ENCODE measurements around the gene ADK. TPM values are rescaled to one million over a fixed set of nuclear protein-coding genes. Genes with fewer than 3 reads are reported as not detected.

The ADK gene
- total RNA-seq, 4 donors from 2014 or later = 15.3 to 23.3 (median 20.8) TPM

DNA sequence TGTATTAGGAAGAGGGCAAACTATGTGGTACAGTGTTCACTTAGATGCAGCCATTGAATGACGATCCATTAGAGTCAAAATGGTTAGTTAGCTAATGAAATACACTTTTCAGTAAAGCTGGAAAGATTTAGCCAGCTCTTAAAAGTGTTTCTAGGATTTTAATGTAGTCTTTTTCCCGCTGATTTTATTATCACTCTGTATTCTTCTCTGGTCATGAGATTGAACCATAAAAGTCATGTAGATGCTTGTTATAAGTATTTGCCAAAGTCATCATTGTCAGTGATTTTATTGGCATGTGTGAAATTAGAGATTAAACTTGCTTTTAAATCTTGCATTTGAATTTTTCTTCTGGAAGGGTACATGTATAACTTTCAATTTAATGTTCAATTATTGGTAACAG is 93.8 kb downstream of the ADK start:
- WGBS, 2 donors (ENCODE audit: low coverage in 1 of 2) = 87 to 88% methylated on average over 2 of the region's 2 CpGs
- Histone ChIP-seq H3K27me3 (no peaks in the 10 kb centered on the region), H3K27ac (no peak overlapping the region), H3K4me3 (no peak overlapping the region), H3K4me1 (no peaks in the 10 kb centered on the region), H3K9me3 (no peaks in the 10 kb centered on the region), H3K36me3 (peaks cover 0 to 10% of the 10 kb centered on the region in 2 donors)
- TF ChIP-seq EP300 (IDR thresholded peaks at IDR 0.05) (no peak), POLR2A (IDR thresholded peaks at IDR 0.05) (no peak), POLR2AphosphoS5 (IDR thresholded peaks at IDR 0.05) (no peak)
- TF ChIP-seq, protein P1, sequence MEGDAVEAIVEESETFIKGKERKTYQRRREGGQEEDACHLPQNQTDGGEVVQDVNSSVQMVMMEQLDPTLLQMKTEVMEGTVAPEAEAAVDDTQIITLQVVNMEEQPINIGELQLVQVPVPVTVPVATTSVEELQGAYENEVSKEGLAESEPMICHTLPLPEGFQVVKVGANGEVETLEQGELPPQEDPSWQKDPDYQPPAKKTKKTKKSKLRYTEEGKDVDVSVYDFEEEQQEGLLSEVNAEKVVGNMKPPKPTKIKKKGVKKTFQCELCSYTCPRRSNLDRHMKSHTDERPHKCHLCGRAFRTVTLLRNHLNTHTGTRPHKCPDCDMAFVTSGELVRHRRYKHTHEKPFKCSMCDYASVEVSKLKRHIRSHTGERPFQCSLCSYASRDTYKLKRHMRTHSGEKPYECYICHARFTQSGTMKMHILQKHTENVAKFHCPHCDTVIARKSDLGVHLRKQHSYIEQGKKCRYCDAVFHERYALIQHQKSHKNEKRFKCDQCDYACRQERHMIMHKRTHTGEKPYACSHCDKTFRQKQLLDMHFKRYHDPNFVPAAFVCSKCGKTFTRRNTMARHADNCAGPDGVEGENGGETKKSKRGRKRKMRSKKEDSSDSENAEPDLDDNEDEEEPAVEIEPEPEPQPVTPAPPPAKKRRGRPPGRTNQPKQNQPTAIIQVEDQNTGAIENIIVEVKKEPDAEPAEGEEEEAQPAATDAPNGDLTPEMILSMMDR (IDR thresholded peaks at IDR 0.05) = no peak
- no peak for ATAC-seq

DNA sequence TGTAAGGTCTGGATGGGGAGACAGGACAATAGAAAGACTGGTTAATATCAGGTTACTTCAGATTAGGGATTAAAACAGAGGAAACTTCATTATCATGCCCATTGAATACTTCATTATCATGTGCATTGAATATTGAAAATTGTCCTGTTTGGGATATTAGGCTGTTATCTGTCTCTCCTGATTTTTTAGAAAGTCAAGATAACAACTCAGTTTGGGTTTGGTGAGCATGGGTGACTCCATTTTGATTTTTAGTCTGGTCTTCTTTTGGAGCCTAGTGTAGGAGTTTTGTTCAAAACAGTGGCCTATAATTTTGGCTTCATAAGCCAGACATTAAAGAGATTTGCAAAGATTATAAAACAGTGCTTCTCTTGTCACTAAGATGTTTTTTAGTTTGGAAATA is 95.5 kb downstream of the ADK start:
- Histone ChIP-seq H3K4me3 (no peak overlapping the region), H3K36me3 (peaks cover 0 to 10% of the 10 kb centered on the region in 2 donors), H3K4me1 (no peaks in the 10 kb centered on the region), H3K27me3 (no peaks in the 10 kb centered on the region), H3K27ac (no peak overlapping the region), H3K9me3 (no peaks in the 10 kb centered on the region)
- ATAC-seq = no peak
- TF ChIP-seq POLR2A (IDR thresholded peaks at IDR 0.05) (no peak), POLR2AphosphoS5 (IDR thresholded peaks at IDR 0.05) (no peak), EP300 (IDR thresholded peaks at IDR 0.05) (no peak)
- TF ChIP-seq, protein P1 (IDR thresholded peaks at IDR 0.05) = no peak

DNA sequence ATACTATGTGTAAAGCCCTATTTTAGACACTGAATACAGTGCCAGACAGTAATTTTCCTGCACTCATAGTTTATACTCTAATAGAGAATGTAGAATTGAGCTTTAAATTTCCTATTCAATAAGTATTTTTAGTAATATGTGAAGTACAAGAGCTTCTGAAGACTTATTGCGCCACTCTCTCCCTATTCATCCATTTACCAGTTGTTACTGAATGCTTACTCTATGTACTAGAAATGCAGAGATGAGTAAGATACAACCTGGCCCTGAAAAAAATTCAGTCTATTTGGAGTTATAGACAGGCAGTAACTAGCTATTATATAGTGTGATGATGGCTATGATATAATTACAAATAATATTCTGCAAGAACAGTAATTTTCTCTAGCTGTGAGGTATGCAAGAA is 98.8 kb downstream of the ADK start:
- 86% methylated on average over 1 of the region's 1 CpG; no CpG with 5 or more reads in 1 of the 2 donors for WGBS, 2 donors (ENCODE audit: low coverage in 1 of 2)
- no peak for ATAC-seq

DNA sequence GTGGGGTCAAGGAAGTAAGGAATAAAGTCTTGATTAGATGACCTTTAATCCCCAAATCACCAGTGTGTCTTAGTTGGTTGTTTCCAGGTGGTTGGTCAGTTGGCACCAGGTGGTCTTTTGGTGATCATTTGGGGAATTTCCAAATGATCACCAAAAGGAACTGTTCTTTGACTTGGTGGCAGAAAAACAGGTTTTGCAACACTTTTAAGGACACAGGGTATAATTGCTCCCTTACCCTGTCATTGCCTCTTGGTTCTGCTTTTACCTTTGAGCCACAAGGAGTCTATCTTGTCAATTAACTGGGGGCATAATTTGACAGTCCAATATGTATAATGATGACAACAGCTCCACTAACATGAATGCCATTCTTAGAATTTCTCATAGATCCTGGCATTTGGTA is 104.2 kb downstream of the ADK start:
- H3K4me3 ChIP-seq = no peak overlapping the region
- H3K27me3 ChIP-seq = no peaks in the 10 kb centered on the region
- TF ChIP-seq, protein P1 (IDR thresholded peaks at IDR 0.05) = no peak
- TF ChIP-seq POLR2A (IDR thresholded peaks at IDR 0.05) (no peak), EP300 (IDR thresholded peaks at IDR 0.05) (no peak), POLR2AphosphoS5 (IDR thresholded peaks at IDR 0.05) (no peak)
- no peak overlapping the region for H3K27ac ChIP-seq
- no peak for ATAC-seq
- no peaks in the 10 kb centered on the region for H3K9me3 ChIP-seq
- H3K36me3 ChIP-seq = no peaks in the 10 kb centered on the region
- H3K4me1 ChIP-seq = peaks cover 0 to 15% (median 0%) of the 10 kb centered on the region in 3 donors

More for the DNA sequence above, 98.8 kb downstream of the ADK start:
- H3K4me1 ChIP-seq = no peaks in the 10 kb centered on the region
- H3K36me3 ChIP-seq = no peaks in the 10 kb centered on the region
- TF ChIP-seq EP300 (IDR thresholded peaks at IDR 0.05) (no peak), POLR2AphosphoS5 (IDR thresholded peaks at IDR 0.05) (no peak)
- no peaks in the 10 kb centered on the region for H3K9me3 ChIP-seq
- no peak overlapping the region for H3K4me3 ChIP-seq
- H3K27me3 ChIP-seq = no peaks in the 10 kb centered on the region
- H3K27ac ChIP-seq = no peak overlapping the region

DNA sequence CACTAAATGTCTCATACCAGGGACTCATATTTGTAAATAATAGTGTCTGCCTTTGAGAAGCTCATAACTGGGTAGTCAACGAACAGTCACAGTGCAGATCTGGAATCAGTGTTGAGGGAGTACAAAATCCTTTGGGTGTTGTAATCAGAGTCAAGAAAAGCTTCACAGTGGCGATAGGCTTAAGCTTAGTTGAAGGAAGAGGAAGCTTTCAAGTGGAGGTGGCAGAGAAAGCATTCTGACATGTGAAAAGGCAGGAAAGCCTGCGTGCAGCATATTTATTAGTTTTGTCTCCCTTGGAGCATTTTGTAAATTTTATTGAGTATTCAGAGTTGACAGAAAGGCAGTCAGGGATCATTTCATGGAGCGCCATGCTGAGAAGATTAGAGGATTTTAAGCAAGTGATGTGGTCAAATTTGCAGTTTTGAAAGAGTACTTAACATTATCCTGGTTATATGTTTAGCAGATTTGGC is 104.9 kb downstream of the ADK start:
- no peaks in the 10 kb centered on the region for H3K9me3 ChIP-seq
- peak overlapping the region in 1 of 4 donors; percentile 4 for H3K27ac ChIP-seq
- WGBS, 2 donors (ENCODE audit: low coverage in 1 of 2) = 62 to 68% methylated on average over 4 of the region's 4 CpGs
- peaks cover 0 to 15% (median 0%) of the 10 kb centered on the region in 3 donors for H3K4me1 ChIP-seq
- H3K27me3 ChIP-seq = no peaks in the 10 kb centered on the region
- TF ChIP-seq, protein P1 (IDR thresholded peaks at IDR 0.05) = no peak
- TF ChIP-seq POLR2A (IDR thresholded peaks at IDR 0.05) = no peak
- no peak for TF ChIP-seq POLR2AphosphoS5 (IDR thresholded peaks at IDR 0.05)
- no peak for TF ChIP-seq EP300 (IDR thresholded peaks at IDR 0.05)
- H3K36me3 ChIP-seq = no peaks in the 10 kb centered on the region
- no peak overlapping the region for H3K4me3 ChIP-seq
- ATAC-seq = no peak

Data from gastroesophageal sphincter (tissue), 4 donors.